ENCODE measurements around the gene ARSB. TPM values are rescaled to one million over a fixed set of nuclear protein-coding genes. Genes with fewer than 3 reads are reported as not detected.

Gene ARSB
- total RNA-seq, 4 donors from 2014 or later: 1.2 to 8.8 (median 7.1) TPM

DNA sequence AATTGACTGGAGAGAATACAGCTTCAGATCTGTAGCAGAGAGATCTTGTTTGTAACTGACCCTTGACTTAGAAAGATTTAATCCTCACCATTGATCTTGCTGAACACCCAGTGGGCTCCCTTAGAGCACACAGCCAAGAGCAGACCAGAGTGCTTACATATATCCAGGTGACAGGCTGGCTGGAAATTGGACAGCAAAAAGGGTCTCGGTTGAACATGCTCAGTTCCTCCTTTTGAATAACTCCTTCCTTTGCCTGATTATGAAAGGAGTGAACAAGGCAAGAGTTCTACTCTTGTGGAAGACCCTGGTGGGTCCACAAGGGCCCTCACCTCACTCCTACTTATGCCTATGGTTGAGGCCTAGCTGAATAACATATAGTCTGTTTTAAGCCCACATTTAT is 202.4 kb downstream of the ARSB start:
- WGBS, 2 donors: 75 to 100% methylated on average over 1 of the region's 1 CpG
- no peak for DNase-seq

DNA sequence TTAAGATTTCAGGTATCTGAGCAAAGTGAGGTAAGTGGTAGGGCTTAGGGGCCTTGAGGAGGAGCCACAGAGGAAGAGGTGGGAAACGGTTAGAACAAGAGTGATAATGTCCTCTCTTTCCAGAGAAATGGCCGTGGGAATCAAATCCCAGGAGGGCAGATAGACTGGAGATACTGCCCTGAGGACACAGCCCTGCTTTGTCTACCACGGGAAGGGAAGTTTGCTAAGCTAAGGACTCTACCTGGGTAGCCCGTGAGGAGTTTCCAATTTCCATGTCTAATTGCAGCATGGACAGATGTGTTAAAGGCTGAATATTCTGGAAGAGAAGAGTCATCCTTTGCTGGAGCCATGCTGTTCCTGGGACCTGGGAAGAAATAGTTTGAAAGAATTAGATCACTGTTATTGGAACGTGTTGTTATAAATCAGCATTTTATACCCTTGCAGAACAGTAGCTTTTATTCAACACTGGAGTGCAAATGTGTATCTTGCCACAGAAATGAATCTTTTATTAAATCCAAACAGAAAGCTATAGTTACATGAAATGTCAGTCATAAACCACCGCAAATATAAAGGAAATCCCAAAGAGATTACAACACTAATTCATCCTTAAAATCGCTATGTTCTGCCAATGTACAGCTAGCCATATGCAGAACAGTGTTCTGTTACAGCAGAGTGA is 203.4 kb downstream of the ARSB start:
- TF ChIP-seq, protein P1, sequence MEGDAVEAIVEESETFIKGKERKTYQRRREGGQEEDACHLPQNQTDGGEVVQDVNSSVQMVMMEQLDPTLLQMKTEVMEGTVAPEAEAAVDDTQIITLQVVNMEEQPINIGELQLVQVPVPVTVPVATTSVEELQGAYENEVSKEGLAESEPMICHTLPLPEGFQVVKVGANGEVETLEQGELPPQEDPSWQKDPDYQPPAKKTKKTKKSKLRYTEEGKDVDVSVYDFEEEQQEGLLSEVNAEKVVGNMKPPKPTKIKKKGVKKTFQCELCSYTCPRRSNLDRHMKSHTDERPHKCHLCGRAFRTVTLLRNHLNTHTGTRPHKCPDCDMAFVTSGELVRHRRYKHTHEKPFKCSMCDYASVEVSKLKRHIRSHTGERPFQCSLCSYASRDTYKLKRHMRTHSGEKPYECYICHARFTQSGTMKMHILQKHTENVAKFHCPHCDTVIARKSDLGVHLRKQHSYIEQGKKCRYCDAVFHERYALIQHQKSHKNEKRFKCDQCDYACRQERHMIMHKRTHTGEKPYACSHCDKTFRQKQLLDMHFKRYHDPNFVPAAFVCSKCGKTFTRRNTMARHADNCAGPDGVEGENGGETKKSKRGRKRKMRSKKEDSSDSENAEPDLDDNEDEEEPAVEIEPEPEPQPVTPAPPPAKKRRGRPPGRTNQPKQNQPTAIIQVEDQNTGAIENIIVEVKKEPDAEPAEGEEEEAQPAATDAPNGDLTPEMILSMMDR (IDR thresholded peaks at IDR 0.05): no peak
- no peak for TF ChIP-seq POLR2A (IDR thresholded peaks at IDR 0.05)
- Histone ChIP-seq H3K9me3 (no peaks in the 10 kb centered on the region), H3K36me3 (no peaks in the 10 kb centered on the region), H3K4me3 (no peak overlapping the region), H3K27me3 (no peaks in the 10 kb centered on the region), H3K27ac (no peak overlapping the region), H3K4me1 (peaks cover 0 to 3% (median 0%) of the 10 kb centered on the region in 3 donors)
- WGBS, 2 donors: 66 to 72% methylated on average over 7 of the region's 7 CpGs
- no peak for DNase-seq
- intact Hi-C loops (cut with DNase I): no loop called here

More for the DNA sequence above, 202.4 kb downstream of the ARSB start:
- no peaks in the 10 kb centered on the region for H3K36me3 ChIP-seq
- H3K27ac ChIP-seq: no peak overlapping the region
- H3K9me3 ChIP-seq: no peaks in the 10 kb centered on the region
- no peaks in the 10 kb centered on the region for H3K27me3 ChIP-seq
- H3K4me3 ChIP-seq: no peak overlapping the region
- intact Hi-C loops (cut with DNase I): no loop called here
- TF ChIP-seq, protein P1 (IDR thresholded peaks at IDR 0.05): no peak
- TF ChIP-seq POLR2A (IDR thresholded peaks at IDR 0.05): no peak
- peaks cover 0 to 5% (median 3%) of the 10 kb centered on the region in 3 donors for H3K4me1 ChIP-seq

DNA sequence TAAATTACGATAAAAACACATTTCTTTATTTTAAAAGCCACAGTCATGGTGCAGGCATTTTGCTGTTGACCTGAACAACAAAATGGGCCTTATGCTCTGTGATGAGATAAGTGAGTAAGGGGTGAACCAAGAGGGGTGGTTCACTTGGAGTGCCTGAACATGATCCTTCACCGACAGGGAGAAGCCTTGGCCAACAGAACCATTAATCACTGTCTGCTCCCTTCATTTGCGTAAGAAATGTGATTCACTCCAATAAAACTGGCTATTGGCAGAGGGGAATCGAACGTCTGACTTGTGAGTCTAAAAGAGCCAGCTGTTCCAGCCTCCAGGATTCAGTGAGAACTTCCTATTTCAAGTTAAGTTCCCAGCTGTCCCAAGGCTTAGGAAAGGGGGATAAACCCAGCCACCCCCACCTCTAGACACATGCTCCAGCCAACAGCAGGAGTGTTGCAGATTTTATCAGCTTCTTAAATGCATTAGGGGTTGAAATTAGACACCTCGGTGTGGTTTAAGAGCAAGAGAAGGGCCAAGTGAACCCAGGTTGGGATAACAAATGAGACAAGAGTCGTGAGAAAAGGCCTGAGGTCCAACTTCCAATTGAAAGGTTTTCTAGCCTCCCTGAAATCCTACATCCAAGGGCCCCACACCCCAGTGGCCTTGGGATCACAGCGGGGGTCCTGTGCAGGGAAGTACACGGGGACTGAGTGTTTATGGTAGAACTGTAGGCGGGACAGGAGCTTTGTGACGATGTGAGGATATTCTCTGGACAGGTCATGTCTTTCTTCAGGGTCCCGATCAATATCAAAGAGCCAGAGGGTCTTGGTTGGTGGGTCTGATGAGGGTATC is 205.1 kb downstream of the ARSB start:
- peak overlapping the region in 2 of 4 donors; percentile 11 to 15 for H3K27ac ChIP-seq
- TF ChIP-seq POLR2A (IDR thresholded peaks at IDR 0.05): no peak
- TF ChIP-seq, protein P1 (IDR thresholded peaks at IDR 0.05): no peak
- H3K4me1 ChIP-seq: peaks cover 0 to 3% (median 0%) of the 10 kb centered on the region in 3 donors
- H3K4me3 ChIP-seq: no peak overlapping the region
- no peaks in the 10 kb centered on the region for H3K36me3 ChIP-seq
- DNase-seq: no peak
- H3K9me3 ChIP-seq: no peaks in the 10 kb centered on the region
- H3K27me3 ChIP-seq: no peaks in the 10 kb centered on the region
- 74 to 75% methylated on average over 11 to 12 of the region's 12 CpGs for WGBS, 2 donors
- intact Hi-C loops (cut with DNase I): no loop called here

DNA sequence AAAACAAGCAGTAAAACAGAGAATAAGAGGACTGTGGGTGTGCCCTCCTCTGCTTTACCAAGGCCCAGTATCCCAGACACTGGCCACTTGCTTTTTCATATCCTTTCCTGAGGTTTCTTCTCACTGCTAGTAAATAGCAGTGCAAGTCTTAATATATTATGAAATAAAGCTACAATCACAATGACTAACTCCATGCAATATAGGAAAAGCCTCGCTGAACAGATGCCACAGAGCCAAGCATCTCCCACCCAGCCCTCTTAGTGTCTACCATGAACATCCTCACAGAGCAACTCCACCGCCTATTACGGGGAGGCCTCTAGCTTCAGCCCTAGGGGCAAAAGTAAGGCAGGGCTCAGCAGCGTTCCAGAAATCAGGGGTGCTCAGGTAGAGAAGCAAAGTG is 205.8 kb downstream of the ARSB start:
- DNase-seq: no peak
- intact Hi-C loops (cut with DNase I): no loop called here
- no peaks in the 10 kb centered on the region for H3K36me3 ChIP-seq
- peaks cover 0 to 3% (median 0%) of the 10 kb centered on the region in 3 donors for H3K4me1 ChIP-seq
- 97 to 100% methylated on average over 1 to 4 of the region's 4 CpGs for WGBS, 2 donors
- H3K9me3 ChIP-seq: no peaks in the 10 kb centered on the region
- TF ChIP-seq, protein P1 (IDR thresholded peaks at IDR 0.05): no peak
- H3K27ac ChIP-seq: peak overlapping the region in 2 of 4 donors; percentile 11
- no peaks in the 10 kb centered on the region for H3K27me3 ChIP-seq
- H3K4me3 ChIP-seq: no peak overlapping the region

DNA sequence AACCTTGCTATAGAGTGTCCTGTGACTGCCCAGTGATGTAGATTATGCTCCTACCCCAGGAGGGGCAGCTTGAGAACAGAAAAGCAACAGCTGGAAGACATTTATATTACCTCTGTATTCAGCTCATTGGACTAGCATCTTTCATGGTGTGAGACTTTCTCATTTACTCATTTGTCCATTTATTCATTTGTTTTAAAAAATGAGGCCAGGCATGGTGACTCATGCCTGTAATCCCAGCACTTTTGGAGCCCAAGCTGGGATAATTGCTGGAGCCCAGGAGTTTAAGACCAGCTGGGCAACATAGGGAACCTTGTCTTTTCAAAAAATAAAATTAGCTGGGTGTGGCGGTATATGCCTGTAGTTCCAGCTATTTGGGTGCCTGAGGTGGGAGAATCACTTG is 206.6 kb downstream of the ARSB start:
- H3K36me3 ChIP-seq: no peaks in the 10 kb centered on the region
- no peaks in the 10 kb centered on the region for H3K9me3 ChIP-seq
- H3K4me1 ChIP-seq: peaks cover 0 to 3% (median 0%) of the 10 kb centered on the region in 3 donors
- intact Hi-C loops (cut with DNase I): no loop called here
- no peak for DNase-seq
- H3K27ac ChIP-seq: no peak overlapping the region
- H3K27me3 ChIP-seq: no peaks in the 10 kb centered on the region
- H3K4me3 ChIP-seq: no peak overlapping the region
- WGBS, 2 donors: 69 to 71% methylated on average over 1 of the region's 1 CpG
- TF ChIP-seq, protein P1 (IDR thresholded peaks at IDR 0.05): no peak
- TF ChIP-seq POLR2A (IDR thresholded peaks at IDR 0.05): no peak
